ENCODE data around the gene ETV4. TPM values are rescaled to one million over a fixed set of nuclear protein-coding genes. Genes with fewer than 3 reads are reported as not detected.

Gene ETV4
- total and polyA plus RNA-seq, 2 of the 13 experiments (the other 11 are each of a cell fraction or from before 2014, with no cell fraction given) = 128 to 330 TPM

DNA sequence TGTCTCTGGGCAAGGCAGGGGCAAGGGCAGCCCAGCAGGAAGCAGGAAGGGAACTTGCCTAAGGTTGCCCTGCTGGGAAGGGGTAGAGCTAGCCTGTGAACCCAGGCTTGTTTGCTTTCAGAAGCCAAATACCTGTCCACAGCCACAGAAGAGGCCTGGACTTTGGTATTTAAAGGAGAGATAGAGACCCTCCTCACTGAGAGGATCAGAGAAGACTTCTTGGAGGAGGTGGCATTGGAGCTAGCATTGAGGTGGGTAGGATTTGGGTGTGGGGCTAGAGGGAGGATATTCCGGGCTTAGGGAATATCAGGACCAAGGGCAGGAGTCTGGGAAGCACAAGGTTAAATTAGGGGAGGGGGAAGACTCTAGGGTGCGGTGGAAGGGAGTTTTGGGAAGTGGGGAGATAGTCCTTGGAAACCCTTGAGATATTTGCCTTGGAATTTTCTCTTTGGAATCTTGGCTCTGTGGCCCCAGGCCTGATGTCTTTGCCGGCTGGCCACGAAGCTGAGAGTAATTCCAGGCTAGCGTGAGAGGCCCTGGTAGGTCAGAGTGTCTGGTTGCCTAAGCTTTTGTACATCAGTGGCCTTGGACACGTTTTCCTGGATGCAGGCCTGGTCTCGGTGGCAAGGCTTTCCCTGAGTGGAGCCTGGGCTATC is 13.1 kb upstream of the ETV4 start (continued):
- TF ChIP-seq EP300 (IDR thresholded peaks at IDR 0.05; ENCODE audit: low read depth in 2 of 2, low read length in 2 of 2) (peak in 1 of 2 experiments; percentile 33; a peak in 2 of 4 replicates), EP300 (CRISPR knock-in tag; IDR thresholded peaks at IDR 0.05; ENCODE audit: borderline replicate concordance) (peak; percentile 45; the same call in 1 of the 2 replicates), ARID2 (CRISPR knock-in tag; IDR thresholded peaks at IDR 0.05; ENCODE audit: borderline replicate concordance) (peak; percentile 67; the same call in 1 of the 2 replicates), XBP1 (CRISPR knock-in tag; IDR thresholded peaks at IDR 0.05) (no peak), TOPORS (CRISPR knock-in tag; IDR thresholded peaks at IDR 0.05) (no peak), ZNF468 (CRISPR knock-in tag; IDR thresholded peaks at IDR 0.05) (no peak), GATAD2A (CRISPR knock-in tag; IDR thresholded peaks at IDR 0.05) (peak; percentile 63), HNF4A (CRISPR knock-in tag; IDR thresholded peaks at IDR 0.05) (peak; percentile 86), SAFB2 (CRISPR knock-in tag; IDR thresholded peaks at IDR 0.05; ENCODE audit: borderline replicate concordance, low read depth) (0 out of 2 replicates have a peak, but pooled peaks have one; percentile 63), MYC (CRISPR knock-in tag; IDR thresholded peaks at IDR 0.05; ENCODE audit: borderline replicate concordance) (peak; percentile 41; the same call in 1 of the 2 replicates), HDAC1 (CRISPR knock-in tag; IDR thresholded peaks at IDR 0.05) (peak; percentile 47; the same call in 1 of the 2 replicates), ZNF607 (CRISPR knock-in tag; IDR thresholded peaks at IDR 0.05; ENCODE audit: borderline replicate concordance) (0 out of 2 replicates have a peak, but pooled peaks have one; percentile 24), ZNF780A (CRISPR knock-in tag; IDR thresholded peaks at IDR 0.05) (no peak), ZSCAN9 (CRISPR knock-in tag; IDR thresholded peaks at IDR 0.05; ENCODE audit: borderline replicate concordance) (no peak), SSRP1 (CRISPR knock-in tag; IDR thresholded peaks at IDR 0.05) (no peak), TSC22D2 (CRISPR knock-in tag; IDR thresholded peaks at IDR 0.05; ENCODE audit: borderline replicate concordance) (no peak), FOSL1 (CRISPR knock-in tag; IDR thresholded peaks at IDR 0.05; ENCODE audit: borderline replicate concordance) (no peak), ZNF724P (CRISPR knock-in tag; IDR thresholded peaks at IDR 0.05; ENCODE audit: borderline replicate concordance) (0 out of 2 replicates have a peak, but pooled peaks have one; percentile 40), CENPX (CRISPR knock-in tag; IDR thresholded peaks at IDR 0.05) (no peak), FOXC1 (CRISPR knock-in tag; IDR thresholded peaks at IDR 0.05; ENCODE audit: borderline replicate concordance) (no peak), MBNL3 (CRISPR knock-in tag; conservative IDR thresholded peaks at IDR 0.05) (no peak), SOX13 (IDR thresholded peaks at IDR 0.05) (no peak), SOX13 (CRISPR knock-in tag; conservative IDR thresholded peaks at IDR 0.05 in 1 of 2, IDR thresholded peaks at IDR 0.05 in 1 of 2) (peak in 1 of 2 experiments; percentile 59; a peak in 2 of 4 replicates), ZNF44 (CRISPR knock-in tag; IDR thresholded peaks at IDR 0.05) (no peak)
- TF ChIP-seq, protein P1, sequence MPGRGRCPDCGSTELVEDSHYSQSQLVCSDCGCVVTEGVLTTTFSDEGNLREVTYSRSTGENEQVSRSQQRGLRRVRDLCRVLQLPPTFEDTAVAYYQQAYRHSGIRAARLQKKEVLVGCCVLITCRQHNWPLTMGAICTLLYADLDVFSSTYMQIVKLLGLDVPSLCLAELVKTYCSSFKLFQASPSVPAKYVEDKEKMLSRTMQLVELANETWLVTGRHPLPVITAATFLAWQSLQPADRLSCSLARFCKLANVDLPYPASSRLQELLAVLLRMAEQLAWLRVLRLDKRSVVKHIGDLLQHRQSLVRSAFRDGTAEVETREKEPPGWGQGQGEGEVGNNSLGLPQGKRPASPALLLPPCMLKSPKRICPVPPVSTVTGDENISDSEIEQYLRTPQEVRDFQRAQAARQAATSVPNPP (CRISPR knock-in tag; IDR thresholded peaks at IDR 0.05) = no peak
- TF ChIP-seq, protein P2, sequence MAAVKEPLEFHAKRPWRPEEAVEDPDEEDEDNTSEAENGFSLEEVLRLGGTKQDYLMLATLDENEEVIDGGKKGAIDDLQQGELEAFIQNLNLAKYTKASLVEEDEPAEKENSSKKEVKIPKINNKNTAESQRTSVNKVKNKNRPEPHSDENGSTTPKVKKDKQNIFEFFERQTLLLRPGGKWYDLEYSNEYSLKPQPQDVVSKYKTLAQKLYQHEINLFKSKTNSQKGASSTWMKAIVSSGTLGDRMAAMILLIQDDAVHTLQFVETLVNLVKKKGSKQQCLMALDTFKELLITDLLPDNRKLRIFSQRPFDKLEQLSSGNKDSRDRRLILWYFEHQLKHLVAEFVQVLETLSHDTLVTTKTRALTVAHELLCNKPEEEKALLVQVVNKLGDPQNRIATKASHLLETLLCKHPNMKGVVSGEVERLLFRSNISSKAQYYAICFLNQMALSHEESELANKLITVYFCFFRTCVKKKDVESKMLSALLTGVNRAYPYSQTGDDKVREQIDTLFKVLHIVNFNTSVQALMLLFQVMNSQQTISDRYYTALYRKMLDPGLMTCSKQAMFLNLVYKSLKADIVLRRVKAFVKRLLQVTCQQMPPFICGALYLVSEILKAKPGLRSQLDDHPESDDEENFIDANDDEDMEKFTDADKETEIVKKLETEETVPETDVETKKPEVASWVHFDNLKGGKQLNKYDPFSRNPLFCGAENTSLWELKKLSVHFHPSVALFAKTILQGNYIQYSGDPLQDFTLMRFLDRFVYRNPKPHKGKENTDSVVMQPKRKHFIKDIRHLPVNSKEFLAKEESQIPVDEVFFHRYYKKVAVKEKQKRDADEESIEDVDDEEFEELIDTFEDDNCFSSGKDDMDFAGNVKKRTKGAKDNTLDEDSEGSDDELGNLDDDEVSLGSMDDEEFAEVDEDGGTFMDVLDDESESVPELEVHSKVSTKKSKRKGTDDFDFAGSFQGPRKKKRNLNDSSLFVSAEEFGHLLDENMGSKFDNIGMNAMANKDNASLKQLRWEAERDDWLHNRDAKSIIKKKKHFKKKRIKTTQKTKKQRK (IDR thresholded peaks at IDR 0.05; ENCODE audit: low read length) = no peak
- TF ChIP-seq, protein P3, sequence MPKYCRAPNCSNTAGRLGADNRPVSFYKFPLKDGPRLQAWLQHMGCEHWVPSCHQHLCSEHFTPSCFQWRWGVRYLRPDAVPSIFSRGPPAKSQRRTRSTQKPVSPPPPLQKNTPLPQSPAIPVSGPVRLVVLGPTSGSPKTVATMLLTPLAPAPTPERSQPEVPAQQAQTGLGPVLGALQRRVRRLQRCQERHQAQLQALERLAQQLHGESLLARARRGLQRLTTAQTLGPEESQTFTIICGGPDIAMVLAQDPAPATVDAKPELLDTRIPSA (CRISPR knock-in tag; IDR thresholded peaks at IDR 0.05; ENCODE audit: borderline replicate concordance) = no peak
